Esophagus squamous epithelium (tissue), 4 donors: ENCODE results near the gene KIF14.

Experiments
- POLR2A ChIP-seq, 4 donors: fragments of 450-650 bp; IDR thresholded peaks; one replicate each; pipeline ENCODE4 v1.6.1; 2017; ENCODE audit warnings: antibody characterized with exemption in 4 of 4, mild to moderate bottlenecking in 4 of 4, moderate library complexity in 3 of 4
- TF ChIP-seq, protein P1 (sequence below), 6 experiments: fragments of 450-650 bp in 4 of 6; fragments of 200-600 bp in 2 of 6; sonication (generic) in 2 of 6; IDR thresholded peaks; one replicate each; pipeline ENCODE4 v1.5.1; 2016 to 2019; ENCODE audit warnings: antibody characterized with exemption in 6 of 6, mild to moderate bottlenecking in 4 of 6, moderate library complexity in 4 of 6

DNA sequence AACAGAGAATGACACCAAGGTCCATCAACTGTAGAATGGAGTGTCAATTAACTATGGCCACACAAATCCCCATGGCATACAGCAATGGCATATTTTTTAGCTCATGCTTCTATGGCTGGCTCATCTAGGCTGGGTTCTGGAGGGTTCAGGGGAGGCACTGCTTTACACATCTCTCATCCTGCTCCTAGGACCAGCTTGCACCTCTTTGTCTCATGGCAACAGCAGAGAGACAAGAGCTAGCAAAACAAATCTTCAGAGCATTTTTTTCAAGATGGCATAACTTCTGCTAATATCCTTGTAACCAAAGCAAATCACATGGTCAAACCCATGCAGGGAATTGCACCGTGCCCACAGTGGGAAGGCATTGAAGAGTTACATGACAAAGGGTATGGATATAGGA lies 82.4 kb downstream of the KIF14 start:
- TF ChIP-seq, protein P1, sequence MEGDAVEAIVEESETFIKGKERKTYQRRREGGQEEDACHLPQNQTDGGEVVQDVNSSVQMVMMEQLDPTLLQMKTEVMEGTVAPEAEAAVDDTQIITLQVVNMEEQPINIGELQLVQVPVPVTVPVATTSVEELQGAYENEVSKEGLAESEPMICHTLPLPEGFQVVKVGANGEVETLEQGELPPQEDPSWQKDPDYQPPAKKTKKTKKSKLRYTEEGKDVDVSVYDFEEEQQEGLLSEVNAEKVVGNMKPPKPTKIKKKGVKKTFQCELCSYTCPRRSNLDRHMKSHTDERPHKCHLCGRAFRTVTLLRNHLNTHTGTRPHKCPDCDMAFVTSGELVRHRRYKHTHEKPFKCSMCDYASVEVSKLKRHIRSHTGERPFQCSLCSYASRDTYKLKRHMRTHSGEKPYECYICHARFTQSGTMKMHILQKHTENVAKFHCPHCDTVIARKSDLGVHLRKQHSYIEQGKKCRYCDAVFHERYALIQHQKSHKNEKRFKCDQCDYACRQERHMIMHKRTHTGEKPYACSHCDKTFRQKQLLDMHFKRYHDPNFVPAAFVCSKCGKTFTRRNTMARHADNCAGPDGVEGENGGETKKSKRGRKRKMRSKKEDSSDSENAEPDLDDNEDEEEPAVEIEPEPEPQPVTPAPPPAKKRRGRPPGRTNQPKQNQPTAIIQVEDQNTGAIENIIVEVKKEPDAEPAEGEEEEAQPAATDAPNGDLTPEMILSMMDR (IDR thresholded peaks at IDR 0.05) = no peak
- no peak for TF ChIP-seq POLR2A (IDR thresholded peaks at IDR 0.05)
